Endodermal cell (in vitro differentiated cells): ENCODE results near the gene ARMH1. TPM values are rescaled to one million over a fixed set of nuclear protein-coding genes. Genes with fewer than 3 reads are reported as not detected.

ENCODE experiments used
- DNase-seq: peaks from one replicate; pipeline ENCODE4 v3.0.0-alpha.2; 2017
- H3K27ac ChIP-seq: 2 replicates; pipeline ENCODE4 v1.5.1; 2013; ENCODE audit warnings: mild to moderate bottlenecking, low read depth, low read length, moderate library complexity
- H3K27me3 ChIP-seq: 2 replicates; pipeline ENCODE4 v1.6.1; 2013; ENCODE audit warnings: mild to moderate bottlenecking, low read length, moderate library complexity; ENCODE audit not compliant: insufficient read depth, control insufficient read depth, poor library complexity, severe bottlenecking
- H3K36me3 ChIP-seq: 2 replicates; pipeline ENCODE4 v1.7.0; 2013; ENCODE audit warnings: mild to moderate bottlenecking, low read length, moderate library complexity; ENCODE audit not compliant: control insufficient read depth, insufficient read depth
- H3K4me1 ChIP-seq: one replicate; pipeline ENCODE4 v1.7.0; 2013; ENCODE audit warnings: low read length; ENCODE audit not compliant: control insufficient read depth, insufficient read depth
- H3K4me3 ChIP-seq: 2 replicates; pipeline ENCODE4 v1.5.1; 2013; ENCODE audit warnings: mild to moderate bottlenecking, low read length, moderate library complexity
- H3K9ac ChIP-seq: 2 replicates; pipeline ENCODE4 v1.6.1; 2013; ENCODE audit warnings: mild to moderate bottlenecking, low read length, moderate library complexity; ENCODE audit not compliant: poor library complexity, severe bottlenecking; ENCODE audit errors: extremely low read depth
- H3K9me3 ChIP-seq: 2 replicates; pipeline ENCODE4 v1.6.1; 2013; ENCODE audit warnings: mild to moderate bottlenecking, low read length, moderate library complexity; ENCODE audit not compliant: control insufficient read depth
- H3K27ac Mint-ChIP-seq: 2 replicates; pipeline ENCODE4 v1.8.0; 2020; ENCODE audit warnings: mixed read lengths
- H3K27me3 Mint-ChIP-seq: 2 replicates; pipeline ENCODE4 v1.8.0; 2021; ENCODE audit warnings: mild to moderate bottlenecking, mixed read lengths; ENCODE audit not compliant: insufficient read depth
- H3K36me3 Mint-ChIP-seq: 2 replicates; pipeline ENCODE4 v1.8.0; 2020; ENCODE audit warnings: low read depth, mixed read lengths
- H3K4me1 Mint-ChIP-seq: 2 replicates; pipeline ENCODE4 v1.8.0; 2020; ENCODE audit warnings: mixed read lengths
- H3K4me3 Mint-ChIP-seq: 2 replicates; pipeline ENCODE4 v1.8.0; 2020; ENCODE audit warnings: mild to moderate bottlenecking, moderate library complexity, mixed read lengths
- H3K9me3 Mint-ChIP-seq: 2 replicates; pipeline ENCODE4 v1.8.0; 2020; ENCODE audit warnings: mild to moderate bottlenecking, mixed read lengths
- WGBS, 2 experiments: methylation state at CpG; one replicate each; pipeline versions ENCODE4 v1.1.5 to v1.1.7; 2013; ENCODE audit warnings: missing lambda C conversion rate in 2 of 2, mixed read lengths in 1 of 2; ENCODE audit not compliant: insufficient coverage in 1 of 2, insufficient read length in 1 of 2; 5-methylcytosine and 5-hydroxymethylcytosine counted together
- total RNA-seq, 2 donors: library from RNA; stranded (reverse); fragmentation: NEBNext Ultra II Directional in 1 of 2; extraction: Animal tissue kit (Norgen Biotek cat#: 25700) in 1 of 2; gene quantifications; 2 replicates in 1 of 2; 3 replicates in 1 of 2; pipeline ENCODE4 v1.2.1, GENCODE V29; 2021
- TF ChIP-seq, protein P1 (sequence below): fragments of 200-600 bp; sonication (generic); conservative IDR thresholded peaks from 2 replicates; pipeline ENCODE4 v1.5.0; 2021; ENCODE audit warnings: antibody characterized with exemption, mild to moderate bottlenecking

The ARMH1 gene
- total RNA-seq, 2 donors from 2014 or later, result 3.9 to 6.3 TPM

DNA sequence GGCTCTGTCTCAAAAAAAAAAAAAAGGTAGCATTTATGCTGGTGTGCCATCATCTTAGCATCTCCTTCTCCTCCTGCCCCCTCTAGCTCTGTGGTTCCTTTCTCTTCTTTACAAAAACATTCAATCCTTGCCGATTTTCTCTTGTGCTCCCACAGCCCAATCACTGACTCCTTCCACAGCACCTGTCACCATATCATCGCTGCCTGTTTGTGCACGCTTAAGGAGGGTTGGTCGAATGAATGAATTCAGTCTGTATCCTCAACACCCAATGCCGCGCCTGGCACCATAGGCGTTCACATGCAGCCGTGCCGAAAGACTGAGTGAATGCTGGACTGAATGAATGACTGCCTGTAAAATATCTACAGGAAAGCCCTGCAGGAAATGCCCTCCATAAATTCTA is 48.5 kb downstream of the ARMH1 start:
- Histone ChIP-seq H3K4me3 (no peak overlapping the region), H3K9me3 (no peaks in the 10 kb centered on the region), H3K36me3 (no peaks in the 10 kb centered on the region), H3K27me3 (no peaks in the 10 kb centered on the region), H3K27ac (no peak overlapping the region), H3K9ac (no peak overlapping the region), H3K4me1 (peaks cover 4% of the 10 kb centered on the region)
- WGBS, 2 experiments, result 95% methylated on average over 3 to 9 of the region's 9 CpGs
- Mint-ChIP-seq H3K27me3 (peaks cover 5% of the 10 kb centered on the region), H3K9me3 (peaks cover 2% of the 10 kb centered on the region), H3K4me1 (peaks cover 18% of the 10 kb centered on the region), H3K36me3 (no peaks in the 10 kb centered on the region), H3K27ac (no peak overlapping the region), H3K4me3 (no peak overlapping the region)
- DNase-seq, result peak; percentile 38
- TF ChIP-seq, protein P1, sequence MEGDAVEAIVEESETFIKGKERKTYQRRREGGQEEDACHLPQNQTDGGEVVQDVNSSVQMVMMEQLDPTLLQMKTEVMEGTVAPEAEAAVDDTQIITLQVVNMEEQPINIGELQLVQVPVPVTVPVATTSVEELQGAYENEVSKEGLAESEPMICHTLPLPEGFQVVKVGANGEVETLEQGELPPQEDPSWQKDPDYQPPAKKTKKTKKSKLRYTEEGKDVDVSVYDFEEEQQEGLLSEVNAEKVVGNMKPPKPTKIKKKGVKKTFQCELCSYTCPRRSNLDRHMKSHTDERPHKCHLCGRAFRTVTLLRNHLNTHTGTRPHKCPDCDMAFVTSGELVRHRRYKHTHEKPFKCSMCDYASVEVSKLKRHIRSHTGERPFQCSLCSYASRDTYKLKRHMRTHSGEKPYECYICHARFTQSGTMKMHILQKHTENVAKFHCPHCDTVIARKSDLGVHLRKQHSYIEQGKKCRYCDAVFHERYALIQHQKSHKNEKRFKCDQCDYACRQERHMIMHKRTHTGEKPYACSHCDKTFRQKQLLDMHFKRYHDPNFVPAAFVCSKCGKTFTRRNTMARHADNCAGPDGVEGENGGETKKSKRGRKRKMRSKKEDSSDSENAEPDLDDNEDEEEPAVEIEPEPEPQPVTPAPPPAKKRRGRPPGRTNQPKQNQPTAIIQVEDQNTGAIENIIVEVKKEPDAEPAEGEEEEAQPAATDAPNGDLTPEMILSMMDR, result no peak

DNA sequence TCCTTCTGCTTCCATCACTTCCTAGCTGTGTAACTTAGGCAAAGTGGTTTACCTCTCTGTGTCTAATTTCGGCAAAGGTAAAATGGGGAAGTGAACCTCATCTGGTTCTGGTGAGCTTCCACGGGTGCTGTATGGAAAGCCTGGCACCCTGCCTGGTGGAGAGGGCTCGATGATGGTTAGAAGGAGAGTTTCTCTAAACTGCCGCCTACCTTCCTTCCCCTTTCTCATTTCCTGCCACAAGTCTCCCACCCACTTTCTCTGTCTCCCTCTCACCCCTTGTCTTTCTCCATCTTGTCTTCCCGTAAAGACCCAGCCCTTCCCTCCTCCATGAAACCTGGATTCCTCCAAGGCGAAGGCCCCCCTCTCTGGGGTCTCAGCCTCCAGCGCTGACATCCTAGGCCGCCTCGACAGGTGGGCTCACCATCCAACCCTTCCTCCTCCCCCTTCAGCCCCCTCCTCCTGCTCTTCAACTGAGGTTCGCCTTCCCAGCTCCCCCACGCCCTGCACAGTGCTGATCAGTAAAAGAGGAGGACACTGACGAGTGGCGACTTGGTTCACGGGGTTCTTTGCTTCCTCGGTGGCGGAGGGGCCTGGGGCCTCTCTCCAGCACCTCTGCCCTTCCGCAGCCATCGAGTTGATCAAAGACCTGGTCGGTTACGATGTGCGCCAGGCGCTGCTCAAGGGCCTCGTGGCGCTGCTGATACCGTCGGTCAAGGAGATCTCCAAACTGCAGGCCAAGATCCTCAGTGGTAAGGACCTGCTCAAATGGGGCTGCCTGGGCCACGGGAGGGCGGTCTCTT is 49.2 kb downstream of the ARMH1 start:
- Histone ChIP-seq H3K4me3 (no peak overlapping the region), H3K27me3 (no peaks in the 10 kb centered on the region), H3K36me3 (no peaks in the 10 kb centered on the region), H3K4me1 (peaks cover 3% of the 10 kb centered on the region), H3K27ac (no peak overlapping the region), H3K9me3 (no peaks in the 10 kb centered on the region), H3K9ac (no peak overlapping the region)
- Mint-ChIP-seq H3K9me3 (peaks cover 2% of the 10 kb centered on the region), H3K27me3 (no peaks in the 10 kb centered on the region), H3K4me3 (no peak overlapping the region), H3K4me1 (peaks cover 18% of the 10 kb centered on the region), H3K36me3 (no peaks in the 10 kb centered on the region), H3K27ac (no peak overlapping the region)
- peak; percentile 49 for DNase-seq
- 93 to 95% methylated on average over 21 to 28 of the region's 28 CpGs for WGBS, 2 experiments
- TF ChIP-seq, protein P1, result no peak

GRCh38 chr1:44724296-44724954 is 49.9 kb downstream of the ARMH1 start:
- peaks cover 3% of the 10 kb centered on the region for H3K4me1 ChIP-seq
- H3K36me3 ChIP-seq, result no peaks in the 10 kb centered on the region
- H3K4me3 ChIP-seq, result no peak overlapping the region
- H3K9me3 ChIP-seq, result no peaks in the 10 kb centered on the region
- no peak overlapping the region for H3K9ac ChIP-seq
- H3K27me3 Mint-ChIP-seq, result no peaks in the 10 kb centered on the region
- H3K27ac Mint-ChIP-seq, result no peak overlapping the region
- no peak overlapping the region for H3K4me3 Mint-ChIP-seq
- no peak for DNase-seq
- H3K27ac ChIP-seq, result no peak overlapping the region
- 96% methylated on average over 40 to 64 of the region's 64 CpGs for WGBS, 2 experiments
- H3K9me3 Mint-ChIP-seq, result peaks cover 2% of the 10 kb centered on the region
- TF ChIP-seq, protein P1, result no peak
- peaks cover 18% of the 10 kb centered on the region for H3K4me1 Mint-ChIP-seq
- H3K27me3 ChIP-seq, result no peaks in the 10 kb centered on the region
- H3K36me3 Mint-ChIP-seq, result no peaks in the 10 kb centered on the region
